Right ventricle myocardium inferior (tissue), 1 donor: ENCODE data around the gene CXCR3. TPM values are rescaled to one million over a fixed set of nuclear protein-coding genes. Genes with fewer than 3 reads are reported as not detected.

Source experiments
- ATAC-seq: fragments of 200-7000 bp; cut with Tn5 transposase; one replicate; pipeline ENCODE4 v1.9.1; 2020; ENCODE audit warnings: mild to moderate bottlenecking, moderate library complexity
- DNase-seq: peaks from one replicate; pipeline ENCODE4 v3.0.0; 2021; ENCODE audit errors: missing footprints
- intact Hi-C: fragments of 100-400 bp; cut with DNase I; formaldehyde crosslinking; loops from one replicate; pipeline ENCODE4 v1.11.0; 2022
- total RNA-seq: library from RNA; stranded (reverse); fragmentation: NEBNext Ultra II Directional; extraction: Animal tissue kit (Norgen Biotek cat#: 25700); gene quantifications from one replicate; pipeline ENCODE4 v1.2.1, GENCODE V29; 2021
- donor health status: DM: no; HTN: yes; CAD: no; lungs with severe emphysema.

Gene CXCR3
- total RNA-seq, 1 donor from 2014 or later, result 0.32 TPM

DNA sequence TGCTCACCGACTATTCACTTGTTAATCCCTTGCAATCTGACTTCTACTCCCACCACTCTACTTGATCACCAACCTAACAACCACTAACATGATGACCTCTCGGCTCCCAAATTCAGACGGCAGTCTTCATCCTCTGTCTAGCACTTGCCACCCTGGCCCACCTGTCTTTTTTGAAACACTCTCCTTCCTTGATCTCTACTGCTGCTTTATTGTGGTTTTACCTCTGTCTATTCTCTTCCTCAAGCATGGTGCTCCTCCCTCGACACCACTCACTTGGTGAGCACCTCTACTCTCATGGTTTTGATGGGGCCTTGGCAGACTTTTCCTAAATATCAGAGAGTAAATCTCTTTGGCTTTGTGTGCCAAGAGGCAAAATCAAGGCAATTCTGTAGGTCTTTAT, 21.7 kb upstream of the CXCR3 start:
- ATAC-seq, result no peak
- intact Hi-C loops, result no loop called here
- DNase-seq, result no peak

DNA sequence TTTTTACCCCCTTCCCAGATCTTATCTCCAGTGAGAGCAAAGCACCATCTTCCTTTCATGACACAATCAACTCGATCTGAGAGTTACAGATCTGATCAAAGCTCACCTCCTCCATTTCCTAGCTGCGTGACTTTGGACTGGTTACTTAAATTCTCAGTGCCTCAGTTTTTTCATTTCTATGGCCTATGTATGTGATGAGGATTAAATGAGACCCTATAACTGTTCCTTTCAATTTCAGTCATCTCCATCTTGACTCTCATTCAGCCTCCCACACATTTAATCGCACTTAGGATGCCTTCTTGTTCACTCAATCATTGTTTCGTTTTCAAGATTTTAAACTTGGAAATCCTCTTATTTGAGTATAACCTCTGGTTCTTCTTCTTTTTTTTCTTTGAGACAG, 20.1 kb upstream of the CXCR3 start:
- no peak for DNase-seq
- ATAC-seq, result no peak
- intact Hi-C loops, result loop anchor here (10.0 kb wide), 1 partner anchor 54 kb away; no protein-coding TSS in a partner anchor

DNA sequence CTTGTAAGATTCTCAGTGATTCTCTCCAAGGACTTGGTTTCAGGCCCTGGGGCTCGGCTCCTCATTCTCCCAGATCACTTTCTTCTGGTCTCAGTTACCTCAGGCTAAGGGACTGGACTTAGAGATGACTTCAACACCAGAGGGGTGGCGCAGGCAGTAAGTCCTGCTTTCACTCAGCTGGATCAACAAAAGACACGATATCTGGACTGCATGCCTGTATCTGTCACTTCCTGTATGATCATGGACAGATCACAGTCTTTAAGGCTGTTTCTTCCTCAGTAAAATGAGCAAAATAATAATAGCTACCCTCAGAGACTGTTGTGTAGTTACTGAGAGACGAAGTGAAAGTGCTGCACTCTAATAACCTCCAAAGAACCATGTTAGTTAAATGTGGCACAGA, 19.5 kb upstream of the CXCR3 start:
- DNase-seq, result no peak
- no peak for ATAC-seq
- intact Hi-C loops, result loop anchor here (10.0 kb wide), 1 partner anchor 53 kb away; no protein-coding TSS in a partner anchor

DNA sequence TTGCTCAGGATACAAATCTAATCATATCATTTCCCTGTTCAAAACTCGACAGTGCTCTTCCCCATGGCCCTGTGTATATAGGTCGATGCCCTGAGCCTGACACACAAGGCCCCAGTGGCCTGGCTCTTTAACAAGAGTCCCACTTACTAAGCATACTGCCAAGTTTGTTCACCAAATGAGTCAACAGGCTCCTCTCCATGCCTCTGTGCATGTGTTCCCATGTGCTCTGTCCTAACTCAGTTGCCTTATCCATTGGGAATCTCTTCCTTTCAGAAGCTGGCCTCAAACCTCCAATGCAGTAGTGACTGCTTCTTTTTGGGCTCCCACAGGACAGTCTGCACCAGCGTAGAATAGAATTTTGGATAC, 18.9 kb upstream of the CXCR3 start:
- intact Hi-C loops, result loop anchor here (10.0 kb wide), 1 partner anchor 52 kb away; no protein-coding TSS in a partner anchor
- DNase-seq (no peak), ATAC-seq (peak; percentile 6)

DNA sequence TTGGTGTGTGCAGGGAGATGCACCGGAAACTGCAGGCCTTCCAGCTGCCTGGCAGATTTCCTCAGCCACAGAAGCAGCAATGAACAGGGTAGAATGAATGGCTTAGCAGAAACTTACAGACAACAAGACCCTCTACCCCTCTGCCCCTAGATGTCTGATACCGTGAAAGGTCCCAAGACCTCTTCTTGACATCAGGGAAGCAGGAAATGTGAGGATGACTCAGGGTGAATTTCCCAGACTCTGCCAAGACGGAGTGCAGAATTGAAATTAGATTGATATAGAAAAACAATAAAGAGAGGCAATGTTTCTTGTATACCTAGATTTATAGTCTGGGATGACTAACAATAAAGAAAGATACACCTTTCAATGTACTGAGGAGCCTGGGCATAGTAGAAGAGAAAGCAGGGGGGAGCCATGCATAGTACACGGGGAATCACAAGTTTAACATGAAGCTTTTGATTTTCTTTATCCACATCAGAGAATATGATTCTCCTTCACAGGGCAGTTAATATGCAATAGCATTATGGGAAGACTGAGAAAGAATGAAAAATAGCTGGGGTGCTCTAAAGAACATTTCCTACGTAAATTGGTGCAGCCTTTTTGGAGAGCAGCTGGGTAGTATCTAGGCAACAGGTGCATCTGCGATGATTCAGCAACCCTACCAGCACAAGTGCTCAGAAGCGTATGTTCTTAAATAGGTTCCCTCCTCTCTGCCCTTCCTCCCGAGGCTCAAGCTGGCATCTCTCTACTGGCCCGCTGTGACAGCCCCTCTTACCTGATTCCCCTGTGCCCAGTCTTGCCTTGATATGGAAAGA, 18.3 kb upstream of the CXCR3 start:
- peak; percentile 39 for ATAC-seq
- intact Hi-C loops, result loop anchor here (10.0 kb wide), 1 partner anchor 52 kb away; no protein-coding TSS in a partner anchor

DNA sequence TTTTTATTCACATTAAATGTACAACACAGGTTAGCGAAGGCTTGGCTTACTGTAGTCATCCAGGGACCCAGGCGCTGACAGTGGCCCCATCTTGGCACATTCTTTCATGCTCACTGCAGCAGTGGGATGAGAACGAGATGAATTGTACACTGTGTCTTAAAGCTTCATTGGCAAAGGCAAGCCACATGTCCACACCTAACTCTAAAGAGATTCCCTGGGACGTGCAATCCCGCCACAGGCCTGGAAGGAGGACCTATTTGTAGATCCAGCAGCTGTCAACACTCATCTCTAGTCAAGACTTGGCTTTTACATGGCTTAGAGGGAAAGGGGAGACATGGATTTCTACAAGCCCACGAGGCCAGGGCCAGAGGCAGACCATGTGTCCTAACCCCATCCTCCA, 16.1 kb upstream of the CXCR3 start:
- intact Hi-C loops, result loop anchor here (10.0 kb wide), 1 partner anchor 50 kb away; no protein-coding TSS in a partner anchor
- DNase-seq (no peak), ATAC-seq (peak; percentile 92)

More for the DNA sequence above, 18.3 kb upstream of the CXCR3 start:
- DNase-seq, result no peak

DNA sequence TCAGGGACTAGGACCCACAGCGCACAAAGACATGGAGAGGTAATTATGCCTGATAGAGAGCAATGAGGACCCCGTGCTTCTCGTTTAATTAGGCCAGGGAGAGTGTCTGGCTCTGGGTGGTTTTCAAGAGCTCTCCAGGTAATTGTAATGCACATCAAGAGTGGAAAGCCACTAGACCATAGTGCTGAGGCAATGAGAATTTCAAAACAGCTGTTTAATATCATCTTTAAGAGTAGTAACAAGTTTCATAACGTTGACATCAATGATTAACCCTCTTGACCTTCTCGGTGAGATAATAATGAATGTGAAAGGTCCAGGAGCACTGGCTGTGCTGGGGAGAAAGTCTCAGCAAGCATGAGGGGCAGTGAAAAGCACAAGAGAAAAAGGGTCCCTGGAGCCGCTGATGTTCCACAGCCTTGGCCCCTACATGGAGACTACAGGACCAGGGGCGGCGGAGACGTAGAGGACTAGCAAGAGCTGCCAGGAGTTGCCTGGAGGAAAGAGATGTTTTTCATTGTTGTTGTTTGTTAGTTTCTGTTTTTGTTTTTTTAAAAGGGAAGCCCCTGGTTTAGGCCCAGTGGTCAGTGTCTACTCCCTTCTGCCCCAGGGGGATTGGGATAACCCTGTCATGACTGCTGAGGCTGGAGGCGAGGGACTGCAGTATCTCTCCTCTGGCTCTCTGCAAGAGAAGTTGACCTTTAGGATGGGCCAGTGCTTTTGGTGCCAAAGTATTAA, 14.8 kb upstream of the CXCR3 start:
- intact Hi-C loops, result loop anchor here (10.0 kb wide), 1 partner anchor 48 kb away; no protein-coding TSS in a partner anchor
- ATAC-seq (peak; percentile 56), DNase-seq (no peak)

DNA sequence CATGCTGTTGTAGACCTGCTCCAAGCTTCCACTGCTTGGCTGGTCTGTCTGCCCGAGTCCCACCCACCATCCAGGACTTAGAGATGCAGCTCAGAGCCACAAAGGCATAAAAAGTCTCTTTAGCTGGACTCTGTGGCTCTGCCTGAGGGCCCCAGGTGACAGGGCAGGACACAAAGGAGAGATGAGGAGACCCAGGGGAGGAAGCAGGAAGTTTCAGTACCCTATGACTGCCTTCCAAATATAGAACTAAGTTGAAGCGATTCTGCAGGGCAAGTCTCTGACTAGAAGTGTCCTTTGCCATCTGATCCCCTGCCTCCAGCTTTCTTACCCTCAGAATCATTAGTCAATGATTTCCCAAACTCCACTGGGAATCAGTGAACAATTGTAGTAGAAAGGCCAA, 11.2 kb upstream of the CXCR3 start:
- DNase-seq (no peak), ATAC-seq (no peak)
- intact Hi-C loops, result no loop called here

DNA sequence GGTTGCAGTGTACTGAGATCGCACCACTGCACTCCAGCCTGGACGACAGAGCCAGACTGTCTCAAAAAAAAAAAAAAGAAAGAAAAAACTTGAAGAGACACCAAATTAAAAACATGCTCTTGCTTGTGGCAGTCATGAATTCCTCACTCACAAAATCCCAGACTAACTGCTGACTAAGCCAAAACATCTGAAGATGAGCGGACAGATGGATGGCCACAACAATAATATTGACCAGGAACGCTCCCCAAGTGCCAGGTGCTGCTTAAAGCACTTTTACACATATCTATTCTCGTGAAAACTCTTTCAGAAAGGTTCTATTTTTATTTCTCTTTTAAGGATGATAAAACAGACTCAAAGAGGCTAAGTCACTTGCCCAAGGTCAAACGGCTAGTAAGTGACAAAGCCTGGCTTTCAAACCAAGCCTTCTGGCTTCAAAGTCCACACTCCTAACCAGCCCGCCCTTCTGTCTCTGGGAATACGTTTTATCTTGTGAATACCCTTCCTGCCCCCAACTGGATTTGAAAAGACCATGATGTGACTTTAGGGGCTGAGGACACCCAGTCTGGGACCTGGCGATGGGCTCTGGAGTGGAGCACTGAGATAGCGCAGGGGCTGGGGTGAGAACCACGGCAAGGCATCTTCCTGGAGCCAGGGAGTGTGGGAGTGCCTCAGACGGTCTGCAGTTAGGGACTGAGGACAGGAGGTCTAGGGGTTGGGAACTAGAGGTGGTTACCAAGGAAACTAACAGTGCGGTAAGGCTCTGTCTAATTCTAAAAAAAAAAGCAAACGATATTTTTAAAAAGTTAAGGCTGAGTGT, 9.5 kb upstream of the CXCR3 start:
- intact Hi-C loops, result no loop called here
- no peak for DNase-seq
- ATAC-seq, result no peak

DNA sequence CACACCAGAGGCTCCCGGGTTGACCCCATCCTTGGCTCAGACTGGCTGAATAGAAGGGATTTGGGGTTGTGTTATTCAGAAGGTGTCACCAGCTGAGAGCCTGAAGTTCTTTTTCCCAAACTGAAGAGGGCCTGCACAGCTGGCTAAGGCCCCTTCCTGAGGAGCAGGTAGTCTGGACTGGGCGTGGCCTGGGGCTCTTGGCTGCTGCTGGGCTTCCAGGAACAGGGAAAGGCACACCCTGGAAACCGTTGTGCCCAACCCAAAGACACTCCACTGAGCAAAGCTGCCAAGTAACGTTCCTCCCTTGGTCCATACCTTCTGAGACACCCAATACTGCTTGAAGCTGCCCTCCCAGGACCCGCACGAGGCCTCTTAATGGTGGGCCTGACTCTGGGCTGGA, 8.3 kb upstream of the CXCR3 start:
- intact Hi-C loops, result no loop called here
- DNase-seq (no peak), ATAC-seq (no peak)

DNA sequence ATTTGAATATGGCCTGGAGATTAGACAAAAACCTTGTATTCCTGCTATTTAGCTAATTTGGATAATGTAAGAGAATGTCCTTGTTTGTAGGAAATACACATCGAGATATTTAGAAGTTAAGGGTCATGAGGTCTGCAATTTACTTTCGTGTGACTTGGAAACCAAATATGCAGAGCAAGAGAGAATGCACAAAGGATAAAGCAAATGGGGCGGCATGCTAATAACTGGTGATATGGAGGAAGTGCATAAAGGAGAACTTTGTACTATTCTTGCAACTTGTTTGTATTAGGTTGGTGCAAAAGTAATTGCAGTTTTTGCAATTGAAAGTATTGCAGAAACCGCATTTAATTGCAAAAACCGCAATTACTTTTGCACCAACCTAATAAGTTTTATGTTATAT, 7.2 kb upstream of the CXCR3 start:
- DNase-seq, result no peak
- no peak for ATAC-seq
- intact Hi-C loops, result no loop called here

DNA sequence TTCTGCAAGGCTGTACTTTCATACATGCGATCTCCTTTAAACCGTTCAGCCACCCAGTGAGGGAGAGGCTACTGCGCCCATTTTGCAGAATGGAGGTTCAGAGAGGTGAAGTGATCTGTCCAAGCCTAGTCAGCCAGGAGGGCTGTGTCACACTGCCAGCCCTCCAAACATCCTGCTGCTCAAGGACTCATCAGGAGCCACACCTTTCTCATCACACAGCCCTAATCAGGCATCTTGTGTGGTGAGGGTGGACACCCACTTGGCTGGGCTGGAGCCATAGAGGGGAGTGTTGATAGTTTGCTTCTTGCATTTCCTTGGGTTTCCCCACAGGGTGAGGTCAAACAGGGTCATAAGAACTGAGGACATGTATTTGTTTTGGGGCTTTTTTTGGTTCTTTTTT, 5.4 kb upstream of the CXCR3 start:
- ATAC-seq (no peak), DNase-seq (no peak)
- intact Hi-C loops, result no loop called here

DNA sequence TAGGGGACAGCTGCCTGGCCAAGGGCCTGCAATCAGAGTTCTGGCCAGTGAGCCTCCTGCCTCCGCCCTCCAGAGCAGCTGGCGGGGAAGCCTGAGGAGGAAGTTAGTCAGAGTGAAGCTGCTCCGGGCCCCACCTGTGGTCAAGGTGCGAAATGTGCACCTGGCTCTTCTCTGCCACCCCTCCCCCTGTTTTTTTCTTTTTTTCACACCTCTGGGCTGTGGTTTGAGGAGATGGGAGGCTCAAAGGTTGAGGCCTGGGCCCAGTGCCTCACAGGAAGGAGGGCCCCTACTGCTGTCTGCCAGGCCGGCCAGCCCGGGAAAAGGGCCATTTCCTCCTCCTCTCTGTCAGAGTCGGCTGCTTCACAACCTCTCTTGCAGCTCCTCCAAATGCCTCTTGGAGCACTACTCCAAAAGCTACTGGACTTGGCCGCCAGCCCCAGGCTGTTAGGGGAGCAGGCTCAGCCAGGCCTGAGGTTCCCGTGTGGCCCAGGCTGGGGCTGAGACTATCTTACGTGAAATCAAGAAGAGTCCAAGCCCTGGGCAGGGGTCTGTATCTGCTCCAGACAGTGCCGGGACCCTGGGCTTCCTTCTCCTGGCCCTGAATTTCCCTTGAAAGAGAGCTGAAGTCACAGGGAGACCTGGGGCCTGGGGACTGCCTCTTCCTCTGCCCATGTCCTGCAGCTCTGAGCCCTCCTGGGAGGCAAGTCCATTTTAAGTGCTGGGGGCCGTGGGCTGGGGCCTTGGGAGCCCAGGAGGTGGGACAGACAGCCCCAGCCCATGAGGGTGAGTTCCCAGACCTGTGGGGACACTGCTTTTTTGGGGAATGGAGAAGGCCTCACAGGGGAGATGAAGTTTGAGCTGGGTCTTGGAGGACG, 4.5 kb upstream of the CXCR3 start:
- intact Hi-C loops, result no loop called here
- DNase-seq (peak; percentile 85), ATAC-seq (peak; percentile 91)

DNA sequence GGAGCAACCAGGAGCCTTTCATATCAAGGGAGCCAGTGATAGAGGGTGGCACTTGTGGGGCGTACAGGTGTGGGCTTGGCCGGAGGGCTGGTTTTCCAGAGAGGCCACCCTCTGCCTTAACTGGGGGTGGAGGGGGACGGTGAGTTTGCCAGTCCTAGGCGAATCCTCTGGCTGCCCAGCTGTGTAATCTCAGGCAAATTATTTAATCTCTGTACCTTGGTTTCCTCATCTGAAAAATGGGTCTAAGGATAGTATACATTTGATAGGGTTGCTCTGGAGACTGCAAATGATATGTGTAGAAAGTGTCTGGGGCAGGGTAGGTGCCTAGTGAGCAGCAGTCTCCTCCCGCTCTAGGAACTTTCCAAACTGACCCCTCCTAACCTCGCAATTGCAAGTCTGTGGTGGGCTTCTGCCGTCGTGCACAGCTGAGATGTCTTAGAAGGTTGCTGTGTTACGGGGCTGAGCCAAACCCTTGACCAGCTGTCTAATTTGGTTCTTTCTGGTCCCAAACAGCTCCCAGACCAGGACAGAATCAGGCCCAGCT, 3.8 kb upstream of the CXCR3 start:
- ATAC-seq, result no peak
- intact Hi-C loops, result no loop called here
- DNase-seq, result peak; percentile 63

DNA sequence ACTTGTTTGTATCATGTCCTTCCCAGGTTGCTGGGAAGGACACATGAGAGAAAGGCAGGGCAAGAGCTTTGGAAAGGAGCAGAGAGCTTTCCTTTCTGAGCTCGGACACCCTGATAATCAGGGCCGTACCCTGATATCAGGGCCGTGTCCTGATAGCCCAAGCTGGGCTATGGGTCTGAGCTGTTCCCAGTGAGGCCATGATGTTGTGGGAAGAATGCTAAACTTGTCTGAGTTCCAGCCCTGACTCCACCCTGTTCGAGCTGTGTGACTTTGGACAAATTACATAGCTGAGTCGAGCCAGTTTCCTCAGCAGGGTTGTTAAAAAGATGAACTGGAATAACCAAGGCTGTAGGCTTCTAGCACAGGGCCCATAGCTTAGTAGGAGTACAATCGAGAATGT, 3.3 kb upstream of the CXCR3 start:
- DNase-seq (no peak), ATAC-seq (peak; percentile 61)
- intact Hi-C loops, result no loop called here

DNA sequence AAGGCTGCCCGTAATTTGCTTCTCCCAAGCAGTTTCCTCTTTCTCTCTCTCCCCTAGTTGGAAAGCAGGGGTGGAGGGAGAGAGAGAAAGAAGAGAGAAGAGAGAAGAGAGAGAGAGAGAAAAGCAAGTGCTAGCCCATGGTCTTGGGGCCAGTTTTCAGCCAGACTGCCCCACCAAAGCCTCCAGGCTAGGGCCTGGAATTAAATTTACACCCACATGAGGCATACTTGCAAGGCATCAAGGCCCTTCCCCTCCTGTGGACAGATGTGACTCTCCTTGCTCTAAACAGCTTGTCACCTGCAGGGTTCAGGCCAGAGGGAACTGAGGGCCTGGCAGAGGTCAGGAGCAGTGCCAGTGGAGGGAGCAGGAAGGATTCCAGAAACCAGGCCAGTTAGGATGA, 1.7 kb upstream of the CXCR3 start:
- intact Hi-C loops, result no loop called here
- ATAC-seq (no peak), DNase-seq (no peak)

DNA sequence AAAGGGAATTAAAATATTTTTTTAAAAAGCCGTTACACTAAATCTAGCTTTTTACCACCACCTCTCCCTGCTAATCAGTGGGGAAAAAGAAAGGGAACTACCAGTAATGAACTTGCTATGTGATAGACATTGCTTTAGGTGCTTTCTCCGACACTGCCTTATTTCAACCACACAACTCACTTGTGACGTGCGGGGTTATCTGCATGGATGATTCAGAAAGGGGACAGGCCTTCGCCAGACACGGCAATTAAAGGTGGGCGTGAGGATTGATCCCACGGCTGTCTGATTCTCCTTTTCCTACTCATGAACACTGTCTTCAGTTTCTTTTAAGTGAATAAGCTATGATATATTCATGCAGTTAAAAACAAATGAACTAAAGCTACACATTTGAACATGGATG, 882 bp upstream of the CXCR3 start:
- DNase-seq, result no peak
- intact Hi-C loops, result no loop called here

DNA sequence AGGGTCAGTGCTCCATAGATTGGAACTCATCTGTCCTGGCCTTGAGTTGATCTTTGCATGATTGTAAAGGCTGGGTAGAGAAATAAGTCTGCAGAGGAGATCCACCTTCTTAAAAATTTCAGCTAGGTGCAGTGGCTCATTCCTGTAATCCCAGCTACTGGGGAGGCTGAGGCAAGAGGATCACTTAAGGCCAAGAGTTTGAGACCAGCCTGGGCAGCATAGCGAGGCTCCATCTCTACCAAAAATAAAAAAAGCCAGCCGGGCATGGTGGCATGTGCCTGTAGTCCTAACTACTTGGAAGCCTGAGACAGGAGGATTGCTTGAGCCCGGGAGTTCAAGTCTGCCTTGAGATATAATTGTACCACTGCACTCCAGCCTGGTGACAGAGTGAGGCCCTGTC, 476 bp upstream of the CXCR3 start:
- intact Hi-C loops, result no loop called here
- DNase-seq (no peak), ATAC-seq (no peak)

More for the DNA sequence above, 882 bp upstream of the CXCR3 start:
- no peak for ATAC-seq
